Stomach smooth muscle (tissue), 2 donors: ENCODE measurements around the gene UVRAG.

Source experiments
- H3K27ac ChIP-seq: one replicate; pipeline ENCODE4 v1.7.0; 2013; ENCODE audit warnings: mild to moderate bottlenecking, low read length, inconsistent platforms
- H3K27me3 ChIP-seq, 2 donors: one replicate each; pipeline ENCODE4 v1.7.0; 2013; ENCODE audit warnings: low read length in 2 of 2; ENCODE audit not compliant: insufficient read depth in 2 of 2, control insufficient read depth in 1 of 2
- H3K36me3 ChIP-seq, 2 donors: one replicate each; pipeline ENCODE4 v1.7.0; 2013; ENCODE audit warnings: low read length in 2 of 2; ENCODE audit not compliant: control insufficient read depth in 2 of 2, insufficient read depth in 2 of 2
- H3K4me1 ChIP-seq: one replicate; pipeline ENCODE4 v1.7.0; 2013; ENCODE audit warnings: low read length; ENCODE audit not compliant: control insufficient read depth, insufficient read depth
- H3K4me3 ChIP-seq, 2 donors: one replicate each; pipeline ENCODE4 v1.7.0; 2013; ENCODE audit warnings: low read length in 2 of 2
- H3K9ac ChIP-seq, 2 donors: one replicate each; pipeline ENCODE4 v1.7.0; 2013; ENCODE audit warnings: low read length in 2 of 2, mild to moderate bottlenecking in 1 of 2
- H3K9me3 ChIP-seq, 2 donors: one replicate each; pipeline ENCODE4 v1.7.0; 2013; ENCODE audit warnings: low read length in 2 of 2; ENCODE audit not compliant: control insufficient read depth in 2 of 2
- donor health status: healthy.
- donor health status: Pancreatic carcinoma.

Gene UVRAG

DNA sequence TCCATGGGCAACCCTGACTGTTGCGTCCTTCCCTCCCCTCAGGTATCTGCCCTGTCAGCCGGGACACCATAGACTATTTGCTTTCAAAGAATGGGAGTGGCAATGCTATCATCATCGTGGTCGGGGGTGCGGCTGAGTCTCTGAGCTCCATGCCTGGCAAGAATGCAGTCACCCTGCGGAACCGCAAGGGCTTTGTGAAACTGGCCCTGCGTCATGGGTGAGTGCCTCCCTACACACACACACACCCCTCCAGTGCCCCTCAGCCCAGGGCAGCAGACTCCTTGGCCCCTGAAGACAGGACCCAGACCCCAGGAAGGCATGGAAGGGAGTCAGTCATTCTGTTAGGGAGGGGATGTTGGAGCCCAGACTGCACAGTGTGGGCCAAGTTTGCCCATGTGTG lies 17.9 kb upstream of the UVRAG start:
- peaks cover 5% of the 10 kb centered on the region for H3K4me1 ChIP-seq
- H3K9ac ChIP-seq: no peak overlapping the region
- H3K27me3 ChIP-seq: no peaks in the 10 kb centered on the region
- H3K36me3 ChIP-seq: no peaks in the 10 kb centered on the region
- H3K27ac ChIP-seq: no peak overlapping the region
- no peaks in the 10 kb centered on the region for H3K9me3 ChIP-seq
- no peak overlapping the region for H3K4me3 ChIP-seq

DNA sequence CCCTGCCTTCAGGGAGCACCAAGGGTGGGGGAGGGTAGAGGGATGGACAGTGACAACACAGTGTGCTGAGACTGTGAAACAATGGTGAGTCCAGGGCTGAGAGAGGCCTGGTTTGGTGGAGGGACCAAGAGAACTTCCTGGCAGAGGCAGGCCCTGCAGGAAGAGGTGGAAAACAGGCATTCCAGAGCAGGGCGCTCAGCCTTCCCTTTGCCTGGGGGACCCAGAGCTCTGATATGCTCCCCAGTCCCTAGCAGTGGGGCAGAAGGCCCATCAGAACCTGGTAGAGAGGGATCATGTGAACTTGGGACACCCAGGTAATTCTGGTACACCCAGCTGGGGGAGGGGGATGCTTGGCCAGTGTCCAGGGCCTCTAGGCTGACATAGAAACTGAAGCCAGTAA lies 17.2 kb upstream of the UVRAG start:
- H3K4me3 ChIP-seq: no peak overlapping the region
- H3K9ac ChIP-seq: no peak overlapping the region
- peaks cover 6% of the 10 kb centered on the region for H3K4me1 ChIP-seq
- no peaks in the 10 kb centered on the region for H3K27me3 ChIP-seq
- H3K27ac ChIP-seq: no peak overlapping the region
- no peaks in the 10 kb centered on the region for H3K36me3 ChIP-seq
- H3K9me3 ChIP-seq: no peaks in the 10 kb centered on the region

DNA sequence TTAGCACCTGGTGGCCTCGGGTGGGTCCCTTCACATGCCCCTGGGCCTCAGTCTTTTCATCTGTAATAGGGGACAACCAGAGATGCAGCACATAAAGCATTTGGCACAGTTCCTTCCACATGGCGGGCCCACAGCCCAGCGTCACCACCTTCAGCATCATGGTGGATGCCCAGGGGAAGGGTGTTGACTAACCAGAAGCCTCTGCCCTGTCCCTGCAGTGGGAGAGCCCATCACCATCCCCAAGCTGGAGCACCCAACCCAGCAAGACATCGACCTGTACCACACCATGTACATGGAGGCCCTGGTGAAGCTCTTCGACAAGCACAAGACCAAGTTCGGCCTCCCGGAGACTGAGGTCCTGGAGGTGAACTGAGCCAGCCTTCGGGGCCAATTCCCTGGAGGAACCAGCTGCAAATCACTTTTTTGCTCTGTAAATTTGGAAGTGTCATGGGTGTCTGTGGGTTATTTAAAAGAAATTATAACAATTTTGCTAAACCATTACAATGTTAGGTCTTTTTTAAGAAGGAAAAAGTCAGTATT lies 14.8 kb upstream of the UVRAG start:
- Histone ChIP-seq H3K9ac (no peak overlapping the region), H3K4me3 (no peak overlapping the region), H3K4me1 (peaks cover 6% of the 10 kb centered on the region), H3K36me3 (no peaks in the 10 kb centered on the region), H3K27ac (no peak overlapping the region), H3K27me3 (no peaks in the 10 kb centered on the region), H3K9me3 (no peaks in the 10 kb centered on the region)

DNA sequence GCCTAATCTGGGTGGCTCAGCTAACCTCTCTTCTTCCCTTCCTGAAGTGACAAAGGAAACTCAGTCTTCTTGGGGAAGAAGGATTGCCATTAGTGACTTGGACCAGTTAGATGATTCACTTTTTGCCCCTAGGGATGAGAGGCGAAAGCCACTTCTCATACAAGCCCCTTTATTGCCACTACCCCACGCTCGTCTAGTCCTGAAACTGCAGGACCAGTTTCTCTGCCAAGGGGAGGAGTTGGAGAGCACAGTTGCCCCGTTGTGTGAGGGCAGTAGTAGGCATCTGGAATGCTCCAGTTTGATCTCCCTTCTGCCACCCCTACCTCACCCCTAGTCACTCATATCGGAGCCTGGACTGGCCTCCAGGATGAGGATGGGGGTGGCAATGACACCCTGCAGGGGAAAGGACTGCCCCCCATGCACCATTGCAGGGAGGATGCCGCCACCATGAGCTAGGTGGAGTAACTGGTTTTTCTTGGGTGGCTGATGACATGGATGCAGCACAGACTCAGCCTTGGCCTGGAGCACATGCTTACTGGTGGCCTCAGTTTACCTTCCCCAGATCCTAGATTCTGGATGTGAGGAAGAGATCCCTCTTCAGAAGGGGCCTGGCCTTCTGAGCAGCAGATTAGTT lies 14.2 kb upstream of the UVRAG start:
- no peaks in the 10 kb centered on the region for H3K36me3 ChIP-seq
- H3K27me3 ChIP-seq: no peaks in the 10 kb centered on the region
- no peaks in the 10 kb centered on the region for H3K9me3 ChIP-seq
- no peak overlapping the region for H3K9ac ChIP-seq
- H3K27ac ChIP-seq: no peak overlapping the region
- H3K4me1 ChIP-seq: peaks cover 6% of the 10 kb centered on the region
- H3K4me3 ChIP-seq: no peak overlapping the region

DNA sequence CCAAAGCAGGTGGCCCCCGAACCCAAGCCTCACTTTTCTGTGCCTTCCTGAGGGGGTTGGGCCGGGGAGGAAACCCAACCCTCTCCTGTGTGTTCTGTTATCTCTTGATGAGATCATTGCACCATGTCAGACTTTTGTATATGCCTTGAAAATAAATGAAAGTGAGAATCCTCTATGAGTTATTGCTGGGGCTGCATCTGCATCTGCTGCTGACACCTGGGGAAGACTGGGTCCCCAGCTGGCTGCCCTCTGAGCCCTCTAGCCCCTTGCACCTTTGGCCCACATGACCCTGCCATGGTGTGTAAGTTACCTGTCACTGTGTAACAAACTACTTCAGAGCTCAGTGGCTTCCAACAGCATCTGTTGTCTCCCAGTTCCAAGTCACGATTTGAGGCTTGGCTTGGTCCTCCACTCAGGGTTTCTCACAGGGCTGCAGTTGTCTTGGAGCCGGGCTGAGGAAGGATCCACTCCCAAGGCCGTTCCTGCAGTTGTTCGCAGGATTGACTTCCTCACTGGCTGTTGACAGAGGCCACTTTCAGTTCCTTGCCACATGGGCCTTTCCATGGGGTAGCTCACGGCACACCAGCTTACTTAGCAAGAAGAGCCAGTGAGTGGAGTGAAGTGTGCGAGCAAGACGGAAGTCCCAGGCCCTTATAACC lies 13.5 kb upstream of the UVRAG start:
- Histone ChIP-seq H3K9ac (no peak overlapping the region), H3K27me3 (no peaks in the 10 kb centered on the region), H3K9me3 (no peaks in the 10 kb centered on the region), H3K27ac (no peak overlapping the region), H3K4me1 (peaks cover 6% of the 10 kb centered on the region), H3K4me3 (no peak overlapping the region), H3K36me3 (no peaks in the 10 kb centered on the region)

DNA sequence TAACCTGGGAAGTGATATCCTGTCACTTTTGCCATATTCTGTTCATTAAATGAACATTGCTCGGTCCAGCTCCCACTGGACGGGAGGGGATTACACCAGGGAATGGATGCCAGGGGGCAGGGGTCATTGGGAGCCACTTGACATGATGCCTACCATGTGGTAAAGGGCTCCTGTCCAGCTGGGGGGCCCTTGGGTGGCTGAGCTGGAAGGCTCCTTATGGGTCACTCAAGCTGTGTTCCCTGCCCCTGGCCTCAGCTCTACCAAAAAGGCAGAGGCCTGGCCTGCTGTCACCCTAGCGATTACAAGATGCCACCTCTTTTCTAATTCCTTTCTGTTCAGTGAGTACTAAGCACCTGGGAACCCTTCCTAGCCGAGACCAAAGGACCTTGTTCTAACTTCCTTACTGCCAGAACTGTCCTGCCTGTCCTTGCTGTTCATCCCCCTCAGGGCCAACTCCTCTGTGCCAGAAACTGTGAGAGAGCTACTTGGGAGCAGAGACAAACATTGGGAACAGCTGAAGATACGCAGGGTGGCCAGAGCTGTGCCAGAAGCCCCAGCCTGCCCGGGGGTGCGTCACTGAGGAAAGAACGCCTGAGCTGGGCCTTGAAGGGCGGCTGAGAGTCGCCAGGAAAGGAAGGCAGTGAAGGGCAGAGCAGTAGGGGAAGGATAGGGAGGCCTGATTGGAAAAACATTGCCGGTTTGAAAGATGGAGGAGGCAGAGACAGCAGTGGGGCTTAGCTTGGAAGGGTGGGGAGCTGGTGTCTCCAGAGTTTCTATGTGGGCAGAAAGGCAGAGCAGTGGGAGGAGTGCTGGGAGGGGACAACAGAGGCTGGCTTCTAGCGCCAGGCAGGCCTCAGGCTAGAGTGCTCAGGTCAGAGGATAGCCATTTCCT lies 12.7 kb upstream of the UVRAG start:
- H3K36me3 ChIP-seq: no peaks in the 10 kb centered on the region
- peaks cover 6% of the 10 kb centered on the region for H3K4me1 ChIP-seq
- H3K9me3 ChIP-seq: no peaks in the 10 kb centered on the region
- H3K4me3 ChIP-seq: no peak overlapping the region
- H3K27me3 ChIP-seq: no peaks in the 10 kb centered on the region
- no peak overlapping the region for H3K27ac ChIP-seq
- H3K9ac ChIP-seq: no peak overlapping the region

DNA sequence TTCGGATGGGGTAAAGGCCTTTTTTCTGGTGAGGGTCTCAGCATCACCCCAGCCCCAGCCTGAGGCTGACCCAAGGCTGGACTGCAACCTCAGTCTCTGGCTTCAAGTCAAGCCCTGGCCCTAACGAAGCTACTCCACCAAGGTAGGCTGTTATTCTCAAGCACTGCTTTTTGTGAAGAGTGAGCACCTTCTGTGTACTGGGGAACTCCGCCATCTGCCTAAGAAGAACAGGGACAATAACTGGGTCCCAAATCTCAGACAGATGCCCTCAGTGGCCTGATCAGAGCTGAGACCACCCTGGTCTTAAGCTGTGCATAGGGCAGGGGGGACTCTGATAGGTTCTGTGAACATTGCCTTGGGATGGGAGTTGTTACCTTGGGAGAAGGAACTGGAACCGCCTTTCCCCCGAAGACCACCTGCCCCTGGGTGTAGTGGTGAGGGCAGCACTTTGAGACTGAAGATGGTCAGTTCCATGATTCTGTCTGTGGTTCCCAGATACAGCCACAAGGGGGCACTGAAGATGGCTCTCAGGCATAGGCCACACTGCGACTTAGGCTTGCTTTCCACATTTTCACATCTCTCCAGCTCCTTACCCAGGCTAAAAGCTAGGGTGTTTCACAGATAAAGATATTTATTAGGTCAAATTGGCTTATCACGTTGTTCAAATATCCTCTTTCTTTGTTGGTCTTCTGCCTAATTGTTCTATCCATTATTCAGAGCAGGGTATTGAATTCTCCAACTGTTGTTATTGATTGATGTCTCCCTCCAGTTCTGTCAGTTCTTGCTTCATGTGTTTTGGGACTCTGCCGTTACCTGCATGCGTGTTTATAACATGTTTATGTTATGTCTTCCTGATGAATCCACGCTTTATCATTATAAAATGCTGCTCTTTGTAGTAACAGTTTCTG lies 11.8 kb upstream of the UVRAG start:
- Histone ChIP-seq H3K9me3 (no peaks in the 10 kb centered on the region), H3K27ac (no peak overlapping the region), H3K4me3 (no peak overlapping the region), H3K9ac (no peak overlapping the region), H3K4me1 (peaks cover 6% of the 10 kb centered on the region), H3K36me3 (no peaks in the 10 kb centered on the region), H3K27me3 (no peaks in the 10 kb centered on the region)

DNA sequence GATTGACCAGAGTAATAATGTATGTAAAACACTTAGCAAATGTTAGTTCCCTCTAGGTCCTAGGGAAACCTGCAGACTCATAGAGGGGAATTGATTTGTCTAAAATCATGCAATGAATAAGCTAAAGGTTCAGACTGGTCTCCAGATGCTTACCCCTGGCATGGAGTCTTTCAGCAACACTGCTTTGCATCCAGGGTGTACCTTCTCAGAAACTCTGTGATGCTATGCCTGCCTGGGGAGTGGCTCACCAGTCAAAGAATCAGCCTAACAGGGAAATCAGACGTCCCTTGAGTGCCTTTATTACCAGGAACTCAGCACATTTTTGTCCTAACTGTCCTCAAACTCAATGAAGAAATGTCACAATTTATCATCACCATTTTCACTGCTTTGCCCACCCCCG lies 5.9 kb upstream of the UVRAG start:
- Histone ChIP-seq H3K27ac (no peak overlapping the region), H3K36me3 (no peaks in the 10 kb centered on the region), H3K27me3 (no peaks in the 10 kb centered on the region), H3K4me1 (peaks cover 3% of the 10 kb centered on the region), H3K9ac (no peak overlapping the region), H3K4me3 (no peak overlapping the region), H3K9me3 (no peaks in the 10 kb centered on the region)

DNA sequence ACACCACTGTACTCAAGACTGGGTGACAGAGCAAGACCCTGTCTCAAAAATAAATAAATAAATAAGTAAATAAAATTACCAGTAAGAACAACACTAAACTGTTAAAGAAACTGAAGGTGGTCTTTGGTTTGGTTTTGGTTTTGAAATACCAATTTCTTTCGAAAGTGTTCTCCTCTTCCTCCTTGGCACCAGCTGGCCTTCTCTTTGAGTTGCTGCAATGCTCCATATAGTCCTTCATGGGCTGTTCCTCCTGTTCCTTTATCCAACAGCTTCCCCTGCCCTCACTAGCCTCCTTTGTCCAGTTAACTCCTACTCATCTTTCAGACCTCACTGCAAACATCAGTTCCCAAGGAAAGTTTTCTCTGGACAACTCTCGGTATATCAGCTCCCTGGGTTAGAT lies 5.0 kb upstream of the UVRAG start:
- H3K4me1 ChIP-seq: peaks cover 9% of the 10 kb centered on the region
- no peak overlapping the region for H3K27ac ChIP-seq
- H3K9ac ChIP-seq: no peak overlapping the region
- H3K9me3 ChIP-seq: no peaks in the 10 kb centered on the region
- H3K36me3 ChIP-seq: no peaks in the 10 kb centered on the region
- H3K27me3 ChIP-seq: no peaks in the 10 kb centered on the region
- no peak overlapping the region for H3K4me3 ChIP-seq
